Endothelial cell of umbilical vein (primary cell): ENCODE data around the gene ENO2. TPM values are rescaled to one million over a fixed set of nuclear protein-coding genes. Genes with fewer than 3 reads are reported as not detected.

Experiments used
- BruUV-seq: library from RNA; stranded (reverse); fragments of 400-500 nt; replicated peaks from 2 replicates; lab custom pipeline; 2021; lab: Mats Ljungman, UMichigan
- CTCF ChIA-PET: fragments of 300-600, 350-600 bp; sonication (Branson Sonifier 250); formaldehyde crosslinking; loops from one replicate; lab custom pipeline; 2021; ENCODE audit warnings: antibody characterized with exemption, inconsistent platforms; lab: Charles Lee
- POLR2A ChIA-PET: fragments of 300-600, 350-600 bp; sonication (Branson Sonifier 250); formaldehyde crosslinking; loops from one replicate; lab custom pipeline; 2021; ENCODE audit warnings: antibody characterized with exemption, inconsistent platforms; lab: Charles Lee
- DNase-seq: peaks from one replicate; pipeline ENCODE4 v3.0.0-alpha.2; 2011; ENCODE audit warnings: low read depth, low spot score
- FAIRE-seq: peaks from 2 replicates; lab custom pipeline; 2011; peaks lifted over from hg19 to GRCh38; lab: Jason Lieb, UNC
- H2AFZ ChIP-seq: 2 replicates; pipeline ENCODE4 v1.6.0; 2012; ENCODE audit warnings: low read depth, low read length, control low read depth, inconsistent platforms
- H3K27ac ChIP-seq: 2 replicates; pipeline ENCODE4 v1.5.1; 2011; ENCODE audit warnings: low read depth, mild to moderate bottlenecking, control low read depth, low read length, moderate library complexity; ENCODE audit not compliant: insufficient read depth
- H3K27me3 ChIP-seq, 2 experiments: 2 replicates each; pipeline versions ENCODE4 v1.6.0 to v1.6.1; 2011; ENCODE audit warnings: low read length in 2 of 2, mixed read lengths in 1 of 2; ENCODE audit not compliant: control insufficient read depth in 2 of 2, insufficient read depth in 2 of 2
- H3K36me3 ChIP-seq, 2 experiments: 2 replicates in 1 of 2; 3 replicates in 1 of 2; pipeline ENCODE4 v1.5.1; 2011; ENCODE audit warnings: low read length in 2 of 2, mild to moderate bottlenecking in 1 of 2, moderate library complexity in 1 of 2; ENCODE audit not compliant: control insufficient read depth in 2 of 2, insufficient read depth in 2 of 2; ENCODE audit errors: extremely low read depth in 1 of 2
- H3K4me1 ChIP-seq: 3 replicates; pipeline ENCODE4 v1.5.1; 2011; ENCODE audit warnings: mild to moderate bottlenecking, low read length; ENCODE audit not compliant: control insufficient read depth, insufficient read depth; ENCODE audit errors: extremely low read depth
- H3K4me2 ChIP-seq: 2 replicates; pipeline ENCODE4 v1.6.1; 2011; ENCODE audit warnings: low read length, control low read depth, mixed read lengths; ENCODE audit not compliant: insufficient read depth
- H3K4me3 ChIP-seq, 3 experiments: fragments of 200-600 bp in 1 of 3; sonication (generic), shearing (Covaris generic) in 1 of 3; replicated peaks in 1 of 3; 2 replicates each; pipeline ENCODE4 v1.5.1; 2011 to 2016; ENCODE audit warnings: control low read depth in 3 of 3, low read length in 3 of 3, mild to moderate bottlenecking in 2 of 3, inconsistent platforms in 1 of 3, low read depth in 1 of 3, moderate library complexity in 1 of 3; ENCODE audit not compliant: insufficient read depth in 1 of 3
- H3K79me2 ChIP-seq: 2 replicates; pipeline ENCODE4 v1.6.0; 2012; ENCODE audit warnings: low read length, inconsistent platforms; ENCODE audit not compliant: control insufficient read depth, insufficient read depth
- H3K9ac ChIP-seq: replicated peaks from 2 replicates; pipeline ENCODE3; 2011; ENCODE audit warnings: low read length, control low read depth; ENCODE audit not compliant: insufficient read depth; ENCODE audit errors: extremely low read depth
- H3K9me1 ChIP-seq: replicated peaks from 3 replicates; pipeline ENCODE4 v1.6.0; 2011; ENCODE audit warnings: mild to moderate bottlenecking, low read length; ENCODE audit not compliant: control insufficient read depth, insufficient read depth; ENCODE audit errors: extremely low read depth
- H3K9me3 ChIP-seq: replicated peaks from 2 replicates; pipeline ENCODE4 v1.5.1; 2012; ENCODE audit warnings: low read length, inconsistent platforms; ENCODE audit not compliant: control insufficient read depth, insufficient read depth
- H4K20me1 ChIP-seq: replicated peaks from 2 replicates; pipeline ENCODE3; 2011; ENCODE audit warnings: mild to moderate bottlenecking, low read length; ENCODE audit not compliant: control insufficient read depth, insufficient read depth; ENCODE audit errors: extremely low read depth
- EZH2 ChIP-seq: IDR thresholded peaks from 2 replicates; pipeline ENCODE4 v1.6.1; 2012; ENCODE audit warnings: borderline replicate concordance, low read depth, mild to moderate bottlenecking, moderate library complexity, low read length, inconsistent platforms; ENCODE audit not compliant: severe bottlenecking
- FOS ChIP-seq: IDR thresholded peaks from 2 replicates; pipeline ENCODE4 v1.6.1; 2011; ENCODE audit warnings: mild to moderate bottlenecking, low read length, moderate library complexity, borderline replicate concordance; ENCODE audit not compliant: insufficient read depth
- GATA2 ChIP-seq: IDR thresholded peaks from 2 replicates; pipeline ENCODE4 v1.7.0; 2011; ENCODE audit warnings: low read depth, mild to moderate bottlenecking, moderate library complexity, mixed read lengths, low read length; ENCODE audit not compliant: insufficient read length, insufficient read depth
- JUN ChIP-seq: IDR thresholded peaks from 2 replicates; pipeline ENCODE4 v1.6.1; 2011; ENCODE audit warnings: borderline replicate concordance, low read depth; ENCODE audit not compliant: insufficient read length, insufficient read depth
- MAX ChIP-seq: IDR thresholded peaks from 2 replicates; pipeline ENCODE4 v1.6.1; 2011; ENCODE audit not compliant: insufficient read depth, insufficient read length
- MYC ChIP-seq: IDR thresholded peaks from one replicate; pipeline ENCODE4 v1.6.1; 2011; ENCODE audit warnings: mild to moderate bottlenecking, low read depth, low read length
- POLR2A ChIP-seq: IDR thresholded peaks from 2 replicates; pipeline ENCODE4 v1.6.1; 2012; ENCODE audit warnings: low read depth, mild to moderate bottlenecking, control low read depth, low read length
- POLR2AphosphoS5 ChIP-seq: IDR thresholded peaks from 2 replicates; pipeline ENCODE4 v1.6.1; 2012; ENCODE audit warnings: low read depth, mild to moderate bottlenecking, control low read depth, low read length, moderate library complexity; ENCODE audit not compliant: insufficient read depth
- dilution Hi-C: fragments of 300-500 bp; cut with MboI; formaldehyde crosslinking; loops from one replicate; pipeline ENCODE4 v1.15.0; 2019; ENCODE audit warnings: low sequenced_read_pairs; ENCODE audit not compliant: extremely low pct_ligation_motif_present
- intact Hi-C: fragments of 100-400 bp; cut with micrococcal nuclease; formaldehyde crosslinking; loops from one replicate; pipeline ENCODE4 v1.10.0; 2022
- polyA plus RNA-seq, 4 experiments: library from polyadenylated mRNA; depleted of rRNA in 3 of 4; stranded (reverse) in 3 of 4; unstranded in 1 of 4; fragments of >200 nt; gene quantifications; 2 replicates each; pipeline versions ENCODE4 v1.2.1 to v1.2.3, GENCODE V29; 2011 to 2012; ENCODE audit warnings: missing spikeins in 1 of 4
- total RNA-seq: library from RNA; stranded (reverse); gene quantifications from 2 replicates; pipeline ENCODE4 v1.2.3, GENCODE V29; 2021
- TF ChIP-seq, protein P1 (sequence below), 2 donors: IDR thresholded peaks; 1 replicate in 1 of 2; 2 replicates in 1 of 2; pipeline ENCODE4 v1.5.1; 2011; ENCODE audit warnings: low read length in 2 of 2, mild to moderate bottlenecking in 2 of 2, moderate library complexity in 2 of 2, control low read depth in 1 of 2, inconsistent platforms in 1 of 2, low read depth in 1 of 2; ENCODE audit not compliant: insufficient read depth in 1 of 2; ENCODE audit errors: extremely low read depth in 1 of 2

The ENO2 gene
- total and polyA plus RNA-seq, 2 donors (not counting 3 experiments of a cell fraction or from before 2014, with no cell fraction given), result 11.4 to 18.6 TPM

GRCh38 chr12:6909421-6910145 lies 4.8 kb upstream of the ENO2 start:
- POLR2A ChIA-PET, result no interaction called here
- dilution Hi-C loops, result no loop called here

More at GRCh38 chr12:6909421-6910145, 4.8 kb upstream of the ENO2 start:
- TF ChIP-seq POLR2A, result no peak
- TF ChIP-seq EZH2, result no peak
- no peak for TF ChIP-seq MYC
- no peak for TF ChIP-seq GATA2
- no peak for TF ChIP-seq POLR2AphosphoS5
- TF ChIP-seq FOS, result no peak
- TF ChIP-seq MAX, result no peak
- TF ChIP-seq JUN, result no peak
- TF ChIP-seq, protein P1, sequence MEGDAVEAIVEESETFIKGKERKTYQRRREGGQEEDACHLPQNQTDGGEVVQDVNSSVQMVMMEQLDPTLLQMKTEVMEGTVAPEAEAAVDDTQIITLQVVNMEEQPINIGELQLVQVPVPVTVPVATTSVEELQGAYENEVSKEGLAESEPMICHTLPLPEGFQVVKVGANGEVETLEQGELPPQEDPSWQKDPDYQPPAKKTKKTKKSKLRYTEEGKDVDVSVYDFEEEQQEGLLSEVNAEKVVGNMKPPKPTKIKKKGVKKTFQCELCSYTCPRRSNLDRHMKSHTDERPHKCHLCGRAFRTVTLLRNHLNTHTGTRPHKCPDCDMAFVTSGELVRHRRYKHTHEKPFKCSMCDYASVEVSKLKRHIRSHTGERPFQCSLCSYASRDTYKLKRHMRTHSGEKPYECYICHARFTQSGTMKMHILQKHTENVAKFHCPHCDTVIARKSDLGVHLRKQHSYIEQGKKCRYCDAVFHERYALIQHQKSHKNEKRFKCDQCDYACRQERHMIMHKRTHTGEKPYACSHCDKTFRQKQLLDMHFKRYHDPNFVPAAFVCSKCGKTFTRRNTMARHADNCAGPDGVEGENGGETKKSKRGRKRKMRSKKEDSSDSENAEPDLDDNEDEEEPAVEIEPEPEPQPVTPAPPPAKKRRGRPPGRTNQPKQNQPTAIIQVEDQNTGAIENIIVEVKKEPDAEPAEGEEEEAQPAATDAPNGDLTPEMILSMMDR (IDR thresholded peaks at IDR 0.05; ENCODE audit: extremely low read depth in 1 of 2, insufficient read depth in 1 of 2, low read depth in 1 of 2, low read length in 2 of 2), result no peak
- FAIRE-seq (no peak), DNase-seq (no peak)
- BruUV-seq, result no TSS peak
- Histone ChIP-seq H3K9me3 (no peaks in the 10 kb centered on the region), H3K79me2 (no peaks in the 10 kb centered on the region), H4K20me1 (no peaks in the 10 kb centered on the region), H3K4me2 (no peak overlapping the region), H2AFZ (no peak overlapping the region), H3K27ac (no peak overlapping the region), H3K4me1 (peaks cover 7% of the 10 kb centered on the region), H3K9me1 (no peaks in the 10 kb centered on the region), H3K4me3 (no peak overlapping the region), H3K36me3 (no peaks in the 10 kb centered on the region), H3K27me3 (no peaks in the 10 kb centered on the region), H3K9ac (no peak overlapping the region)
- intact Hi-C loops, result no loop called here
- CTCF ChIA-PET, result interaction anchor here (1.0 to 1.3 kb wide), 4 partner anchors 9 to 40 kb away, joined by 3 to 4 read pairs (median 4); no protein-coding TSS in a partner anchor
